ENCODE results near the gene FAM169A. TPM values are rescaled to one million over a fixed set of nuclear protein-coding genes. Genes with fewer than 3 reads are reported as not detected.

The FAM169A gene
- total RNA-seq, 1 experiment from 2014 or later, result 63.1 TPM

DNA sequence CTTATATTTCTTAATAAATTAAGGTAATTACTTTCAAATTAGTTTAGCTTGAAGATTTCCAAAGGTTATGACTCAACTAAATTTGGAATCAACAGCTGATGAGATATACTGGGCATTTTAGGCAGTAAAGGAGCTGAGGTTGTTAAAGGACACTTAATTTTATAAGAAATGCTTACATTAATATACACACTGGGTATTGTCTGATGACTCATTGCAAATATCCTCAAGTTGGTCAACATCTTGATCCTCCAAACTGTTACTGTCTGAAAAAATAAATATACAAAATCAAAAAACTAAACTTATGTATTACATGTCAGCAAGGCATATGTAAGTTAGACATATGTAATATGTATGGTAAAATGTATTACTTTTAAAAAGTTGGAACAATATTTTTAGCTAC lies 102.7 kb downstream of the FAM169A start:
- H3K4me1 Mint-ChIP-seq, result peaks cover 10 to 15% of the 10 kb centered on the region in 2 experiments

More for the DNA sequence above, 102.7 kb downstream of the FAM169A start:
- Histone ChIP-seq H3K56ac (ENCODE audit: insufficient read length, low read depth, low read length) (no peak overlapping the region), H4K8ac (replicated peaks; ENCODE audit: insufficient read length, low read depth, low read length) (no peak overlapping the region), H2BK5ac (ENCODE audit: insufficient read length, low read length) (no peak overlapping the region), H3K9me3 (ENCODE audit: control insufficient read depth, low read depth, low read length) (no peaks in the 10 kb centered on the region), H2AFZ (ENCODE audit: low read length) (no peak overlapping the region), H3K79me2 (ENCODE audit: insufficient read depth, low read length) (peaks cover 15% of the 10 kb centered on the region; the same call in 1 of the 2 replicates), H2BK12ac (ENCODE audit: insufficient read length, low read depth, low read length) (no peak overlapping the region), H3K18ac (ENCODE audit: insufficient read length, low read depth, low read length) (no peak overlapping the region), H3K79me1 (ENCODE audit: insufficient read depth, low read depth, low read length, poor library complexity, severe bottlenecking) (peaks cover 7% of the 10 kb centered on the region), H2BK15ac (ENCODE audit: low read depth, low read length) (no peak overlapping the region), H3T11ph (ENCODE audit: low read length) (no peak overlapping the region), H3K23ac (ENCODE audit: insufficient read length, low read depth, low read length) (no peak overlapping the region), H3K27ac (ENCODE audit: insufficient read length, low read depth, low read length) (no peak overlapping the region), H2AK5ac (ENCODE audit: insufficient read length, low read length) (no peak overlapping the region), H3K23me2 (ENCODE audit: insufficient read length, low read depth, low read length, poor library complexity, severe bottlenecking) (peaks cover 3% of the 10 kb centered on the region), H4K20me1 (ENCODE audit: control insufficient read depth, insufficient read depth, insufficient read length) (no peaks in the 10 kb centered on the region), H3K9ac (ENCODE audit: extremely low read depth, insufficient read length, low read length) (no peak overlapping the region), H3K4ac (ENCODE audit: low read depth, low read length) (no peak overlapping the region), H3K4me1 (ENCODE audit: insufficient read depth, low read length) (no peaks in the 10 kb centered on the region), H3K4me2 (ENCODE audit: insufficient read depth, insufficient read length, low read length) (no peak overlapping the region), H4K5ac (ENCODE audit: insufficient read length, low read depth, low read length) (no peak overlapping the region), H3K14ac (ENCODE audit: insufficient read depth, low read length) (no peak overlapping the region), H2BK20ac (ENCODE audit: low read depth, low read length, poor library complexity, severe bottlenecking) (no peak overlapping the region), H2BK120ac (ENCODE audit: low read depth, low read length, poor library complexity, severe bottlenecking) (no peak overlapping the region), H4K91ac (ENCODE audit: insufficient read length, low read depth, low read length) (no peak overlapping the region), H3K27me3 (ENCODE audit: insufficient read depth, low read length) (no peaks in the 10 kb centered on the region)
- DNase-seq, result no peak
- H3K27me3 Mint-ChIP-seq (ENCODE audit: low read depth), result no peaks in the 10 kb centered on the region
- TF ChIP-seq, protein P1, sequence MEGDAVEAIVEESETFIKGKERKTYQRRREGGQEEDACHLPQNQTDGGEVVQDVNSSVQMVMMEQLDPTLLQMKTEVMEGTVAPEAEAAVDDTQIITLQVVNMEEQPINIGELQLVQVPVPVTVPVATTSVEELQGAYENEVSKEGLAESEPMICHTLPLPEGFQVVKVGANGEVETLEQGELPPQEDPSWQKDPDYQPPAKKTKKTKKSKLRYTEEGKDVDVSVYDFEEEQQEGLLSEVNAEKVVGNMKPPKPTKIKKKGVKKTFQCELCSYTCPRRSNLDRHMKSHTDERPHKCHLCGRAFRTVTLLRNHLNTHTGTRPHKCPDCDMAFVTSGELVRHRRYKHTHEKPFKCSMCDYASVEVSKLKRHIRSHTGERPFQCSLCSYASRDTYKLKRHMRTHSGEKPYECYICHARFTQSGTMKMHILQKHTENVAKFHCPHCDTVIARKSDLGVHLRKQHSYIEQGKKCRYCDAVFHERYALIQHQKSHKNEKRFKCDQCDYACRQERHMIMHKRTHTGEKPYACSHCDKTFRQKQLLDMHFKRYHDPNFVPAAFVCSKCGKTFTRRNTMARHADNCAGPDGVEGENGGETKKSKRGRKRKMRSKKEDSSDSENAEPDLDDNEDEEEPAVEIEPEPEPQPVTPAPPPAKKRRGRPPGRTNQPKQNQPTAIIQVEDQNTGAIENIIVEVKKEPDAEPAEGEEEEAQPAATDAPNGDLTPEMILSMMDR (conservative IDR thresholded peaks at IDR 0.05), result no peak
- no peak overlapping the region for H3K27ac Mint-ChIP-seq
- no peak overlapping the region for H3K4me3 Mint-ChIP-seq
- no peaks in the 10 kb centered on the region for H3K9me3 Mint-ChIP-seq
- H3K36me3 Mint-ChIP-seq (ENCODE audit: insufficient read depth in 1 of 3, low read depth in 3 of 3), result peaks cover 7 to 30% (median 8%) of the 10 kb centered on the region in 3 experiments
